Measurements from ENCODE around the gene TMPRSS7.

The TMPRSS7 gene

GRCh38 chr3:112111785-112112402 lies 77.4 kb downstream of the TMPRSS7 start:
- DNase-seq (ENCODE audit: low read depth), result peak; percentile 75
- no peak overlapping the region for H3K4me3 ChIP-seq (ENCODE audit: control insufficient read depth, low read depth, low read length)
- TF ChIP-seq CTCF (conservative IDR thresholded peaks at IDR 0.05; ENCODE audit: control insufficient read depth, insufficient read depth, low read depth, low read length), result peak; percentile 87

GRCh38 chr3:112114576-112115160 lies 80.1 kb downstream of the TMPRSS7 start:
- DNase-seq (ENCODE audit: low read depth), result no peak
- H3K4me3 ChIP-seq (ENCODE audit: control insufficient read depth, low read depth, low read length), result no peak overlapping the region
- TF ChIP-seq CTCF (conservative IDR thresholded peaks at IDR 0.05; ENCODE audit: control insufficient read depth, insufficient read depth, low read depth, low read length), result no peak

GRCh38 chr3:112115161-112115739 lies 80.7 kb downstream of the TMPRSS7 start:
- TF ChIP-seq CTCF (conservative IDR thresholded peaks at IDR 0.05; ENCODE audit: control insufficient read depth, insufficient read depth, low read depth, low read length), result no peak
- DNase-seq (ENCODE audit: low read depth), result no peak
- no peak overlapping the region for H3K4me3 ChIP-seq (ENCODE audit: control insufficient read depth, low read depth, low read length)

GRCh38 chr3:112115806-112116383 lies 81.4 kb downstream of the TMPRSS7 start:
- TF ChIP-seq CTCF (conservative IDR thresholded peaks at IDR 0.05; ENCODE audit: control insufficient read depth, insufficient read depth, low read depth, low read length), result no peak
- DNase-seq (ENCODE audit: low read depth), result no peak
- H3K4me3 ChIP-seq (ENCODE audit: control insufficient read depth, low read depth, low read length), result no peak overlapping the region

- DNase-seq (ENCODE audit: low read depth), result no peak
- TF ChIP-seq CTCF (conservative IDR thresholded peaks at IDR 0.05; ENCODE audit: control insufficient read depth, insufficient read depth, low read depth, low read length), result no peak
- no peak overlapping the region for H3K4me3 ChIP-seq (ENCODE audit: control insufficient read depth, low read depth, low read length)
Measured at GRCh38 chr3:112116748-112117186, 82.2 kb downstream of the TMPRSS7 start.

GRCh38 chr3:112117415-112117814 lies 82.9 kb downstream of the TMPRSS7 start:
- no peak for TF ChIP-seq CTCF (conservative IDR thresholded peaks at IDR 0.05; ENCODE audit: control insufficient read depth, insufficient read depth, low read depth, low read length)
- no peak for DNase-seq (ENCODE audit: low read depth)

More at GRCh38 chr3:112117415-112117814, 82.9 kb downstream of the TMPRSS7 start:
- H3K4me3 ChIP-seq (ENCODE audit: control insufficient read depth, low read depth, low read length), result no peak overlapping the region
